CD4-positive, alpha-beta T cell treated with Interleukin-17A for 1 hour (primary cell): ENCODE measurements around the gene ZCCHC8.
"Not testable (repeated sequence)": the region's sequence is repeated elsewhere in the genome, so short reads cannot be mapped to it uniquely, and the experiment has no call there.

Experiments
- DNase-seq: peaks from one replicate; pipeline ENCODE4 v3.0.0-alpha.2; 2020

The ZCCHC8 gene

DNA sequence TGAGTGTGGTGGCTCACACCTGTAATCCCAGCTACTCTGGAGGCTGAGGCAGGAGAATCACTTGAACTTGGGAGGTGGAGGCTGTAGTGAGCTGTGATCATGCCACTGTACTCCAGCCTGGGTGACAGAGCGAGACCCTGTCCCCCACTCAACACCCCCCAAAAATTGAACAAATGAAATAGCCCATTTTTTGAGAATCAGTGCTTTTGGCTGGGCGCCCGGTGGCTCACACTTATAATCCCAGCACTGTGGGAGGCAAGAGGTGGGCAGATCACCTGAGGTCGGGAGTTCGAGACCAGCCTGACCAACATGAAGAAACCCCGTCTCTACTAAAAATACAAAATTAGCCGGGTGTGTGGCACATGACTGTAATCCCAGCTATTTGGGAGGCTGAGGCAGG, 30.2 kb downstream of the ZCCHC8 start:
- DNase-seq, result not testable (repeated sequence)

DNA sequence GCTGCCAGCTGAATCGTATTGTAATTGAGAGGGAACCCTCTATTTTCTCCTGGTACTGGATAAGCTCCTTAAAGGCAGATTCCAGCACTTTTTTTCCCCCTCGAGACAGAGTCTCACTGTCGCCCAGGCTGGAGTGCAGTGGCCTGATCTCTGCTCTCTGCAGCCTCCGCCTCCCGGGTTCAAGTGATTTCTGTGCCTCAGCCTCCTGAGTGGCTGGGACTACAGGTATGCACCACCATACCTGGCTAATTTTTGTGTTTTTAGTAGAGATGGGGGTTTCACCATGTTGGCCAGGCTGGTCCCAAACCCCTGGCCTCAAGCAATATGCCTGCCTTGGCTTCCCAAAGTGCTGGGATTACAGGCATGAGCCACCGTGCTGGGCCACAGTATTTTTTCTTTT, 30.9 kb downstream of the ZCCHC8 start:
- not testable (repeated sequence) for DNase-seq

- DNase-seq, result no peak
Observed at GRCh38 chr12:122467983-122468382, 32.7 kb downstream of the ZCCHC8 start.

GRCh38 chr12:122464317-122465042, 36.3 kb downstream of the ZCCHC8 start:
- not testable (repeated sequence) for DNase-seq

DNA sequence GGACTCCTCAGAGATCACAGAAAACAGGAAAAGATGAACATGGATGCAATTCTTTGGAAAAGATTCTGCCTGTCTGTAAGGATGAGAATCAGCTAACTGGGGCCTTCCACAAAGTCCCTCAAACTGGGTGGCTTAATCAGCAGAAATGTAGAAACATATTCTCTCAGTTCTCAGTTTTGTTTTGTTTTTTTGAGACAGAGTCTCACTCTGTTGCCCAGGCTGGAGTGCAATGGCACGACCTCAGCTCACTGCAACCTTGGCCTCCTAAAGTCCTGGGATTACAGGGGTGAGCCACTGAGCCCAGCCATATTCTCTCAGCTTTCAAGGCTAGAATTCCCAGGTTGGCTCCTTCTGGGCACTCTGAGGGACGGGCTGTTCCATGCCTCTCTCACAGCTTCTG, 40.1 kb downstream of the ZCCHC8 start:
- DNase-seq, result no peak

DNA sequence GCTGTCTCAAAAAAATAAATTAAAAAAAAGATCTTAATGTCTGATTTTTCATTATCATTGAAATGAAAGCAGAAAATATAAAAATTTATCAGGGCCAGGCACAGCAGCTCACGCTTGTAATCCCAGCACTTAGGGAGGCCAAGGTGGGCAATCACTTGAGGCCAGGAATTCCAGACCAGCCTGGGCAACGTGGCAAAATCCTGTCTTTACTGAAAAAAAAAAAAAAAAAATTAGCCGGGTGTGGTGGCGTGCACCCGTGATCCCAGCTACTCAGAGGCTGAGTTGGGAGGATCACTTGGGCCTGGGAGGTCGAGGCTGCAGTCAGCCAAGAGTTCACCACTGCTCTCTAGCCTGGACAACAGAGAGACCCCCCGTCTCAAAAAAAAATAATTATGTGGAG, 40.7 kb downstream of the ZCCHC8 start:
- DNase-seq, result no peak

DNA sequence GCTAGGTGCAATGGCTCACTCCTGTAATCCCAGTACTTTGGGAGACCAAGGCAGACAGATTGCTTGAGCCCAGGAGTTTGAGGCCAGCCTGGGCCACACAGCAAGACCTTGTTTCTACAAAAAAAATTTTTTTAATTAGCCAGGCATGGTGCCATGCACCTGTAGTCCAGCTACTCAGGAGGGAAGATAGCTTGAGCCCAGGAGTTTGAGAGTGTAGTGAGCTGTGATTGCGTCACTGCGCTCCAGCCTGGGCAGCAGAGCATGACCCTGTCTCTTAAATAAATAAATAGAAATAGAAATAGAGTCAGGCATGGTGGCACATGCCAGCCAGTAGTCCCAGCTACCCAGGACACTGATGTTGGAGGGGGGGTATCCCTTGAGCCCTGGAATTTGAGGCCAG, 41.5 kb downstream of the ZCCHC8 start:
- DNase-seq, result no peak

GRCh38 chr12:122458105-122459035, 42.4 kb downstream of the ZCCHC8 start:
- no peak for DNase-seq

- DNase-seq, result no peak
Observed at GRCh38 chr12:122457627-122458026, 43.1 kb downstream of the ZCCHC8 start.

GRCh38 chr12:122454739-122455138, 46.0 kb downstream of the ZCCHC8 start:
- no peak for DNase-seq

- DNase-seq, result no peak
Observed at GRCh38 chr12:122454250-122454721, 46.4 kb downstream of the ZCCHC8 start.

DNA sequence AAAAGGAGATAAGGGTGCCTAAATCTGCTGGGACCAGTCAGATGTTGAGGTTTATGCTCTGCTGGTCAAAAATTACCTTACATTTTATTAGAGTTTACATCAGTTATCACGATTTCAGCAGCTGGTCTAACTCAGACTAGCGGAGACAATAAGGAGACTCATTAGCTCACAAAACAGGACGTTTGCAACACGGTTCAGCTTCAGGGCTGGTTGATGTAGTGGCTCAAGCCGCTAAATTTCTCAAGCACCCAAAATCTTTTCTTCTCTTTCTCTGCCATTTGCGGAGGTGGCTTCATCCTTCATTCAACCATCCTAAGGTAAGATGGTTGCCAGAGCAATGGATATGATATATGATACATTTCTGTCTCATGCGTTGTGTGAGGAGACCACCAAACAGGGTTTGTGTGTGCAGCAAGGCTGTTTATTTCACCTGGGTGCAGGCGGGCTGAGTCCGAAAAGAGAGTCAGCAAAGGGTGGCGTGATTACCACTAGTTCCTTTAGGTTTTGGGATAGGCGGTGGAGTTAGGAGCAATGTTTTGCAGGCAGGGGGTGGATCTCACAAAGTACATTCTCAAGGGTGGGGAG, 47.9 kb downstream of the ZCCHC8 start:
- no peak for DNase-seq

GRCh38 chr12:122449317-122449716, 51.4 kb downstream of the ZCCHC8 start:
- no peak for DNase-seq

DNA sequence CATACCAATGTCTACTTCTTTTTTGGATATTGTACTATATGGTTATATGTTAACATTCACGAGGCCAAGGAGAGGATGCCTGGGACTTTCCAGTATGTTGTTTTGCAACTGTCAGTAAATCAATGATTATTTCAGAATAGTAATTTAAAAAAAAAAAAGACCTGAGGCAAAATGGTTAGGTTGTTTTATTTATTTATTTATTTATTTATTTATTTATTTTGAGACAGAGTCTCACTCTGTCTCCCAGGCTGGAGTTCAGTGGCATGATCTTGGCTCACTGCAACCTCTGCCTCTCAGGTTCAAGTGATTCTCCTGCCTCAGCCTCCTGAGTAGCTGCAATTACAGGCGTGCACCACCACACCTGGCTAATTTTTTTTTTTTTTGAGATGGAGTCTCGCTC, 52.9 kb downstream of the ZCCHC8 start:
- DNase-seq, result not testable (repeated sequence)

DNA sequence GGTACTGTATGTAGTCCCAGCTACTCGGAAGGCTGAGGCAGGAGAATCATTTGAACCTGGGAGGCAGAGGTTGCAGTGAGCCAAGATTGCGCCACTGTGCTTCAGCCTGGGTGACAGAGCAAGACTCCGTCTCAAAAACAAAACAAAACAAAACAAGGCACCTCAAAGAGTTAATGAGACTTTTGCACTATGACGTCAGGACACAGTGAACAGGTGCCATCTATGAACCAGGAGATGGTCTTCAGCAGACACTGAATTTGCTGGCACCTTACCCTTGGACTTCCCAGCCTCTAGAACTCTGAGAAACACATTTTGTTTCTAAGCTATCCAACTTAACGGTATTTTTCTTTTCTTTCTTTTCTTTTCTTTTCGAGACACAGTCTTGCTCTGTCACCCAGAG, 54.3 kb downstream of the ZCCHC8 start:
- DNase-seq, result not testable (repeated sequence)

- not testable (repeated sequence) for DNase-seq
Observed at GRCh38 chr12:122444071-122444470, 56.7 kb downstream of the ZCCHC8 start.

- DNase-seq, result not testable (repeated sequence)
Observed at GRCh38 chr12:122438822-122439221, 61.9 kb downstream of the ZCCHC8 start.

DNA sequence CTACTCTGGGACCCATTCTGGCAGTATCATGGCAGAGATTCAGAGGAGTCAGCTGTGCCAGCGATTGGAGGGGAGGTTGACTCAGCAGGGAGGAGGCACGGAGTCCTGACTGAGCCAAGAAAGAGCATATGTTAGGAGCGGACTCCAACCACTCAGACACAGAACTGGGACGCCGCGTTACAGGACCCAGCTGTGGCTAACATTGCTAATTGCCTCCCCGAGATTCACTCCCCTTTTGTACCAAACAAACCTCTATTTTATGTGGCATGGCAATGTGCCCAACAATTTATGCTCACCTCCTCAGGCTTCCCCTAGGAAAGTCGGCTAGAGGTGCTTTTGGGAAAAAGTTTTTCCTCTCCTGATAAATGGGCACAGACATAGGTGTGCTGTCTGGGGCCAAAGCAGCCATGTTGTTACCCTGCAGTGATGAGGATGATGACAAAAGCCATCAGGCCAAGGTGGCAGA, 63.0 kb downstream of the ZCCHC8 start:
- no peak for DNase-seq

DNA sequence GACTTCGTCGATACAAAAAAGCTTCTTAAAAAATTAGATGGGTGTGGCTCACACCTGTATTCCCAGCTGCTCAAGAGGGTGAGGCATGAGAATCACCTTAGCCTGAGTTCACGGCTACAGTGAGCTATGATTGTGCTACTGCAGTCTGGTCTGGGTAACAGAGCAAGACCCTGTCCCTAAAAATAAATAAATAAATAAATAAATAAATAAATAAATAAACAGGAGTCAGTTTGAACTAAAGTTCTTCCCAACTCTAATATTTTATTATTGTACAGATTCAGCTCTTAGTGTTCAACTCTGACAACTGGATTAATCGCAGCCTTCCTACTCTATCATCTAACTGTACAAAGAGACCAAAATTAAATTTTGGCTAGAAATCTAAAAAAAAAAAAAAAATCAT, 65.5 kb downstream of the ZCCHC8 start:
- DNase-seq, result no peak

DNA sequence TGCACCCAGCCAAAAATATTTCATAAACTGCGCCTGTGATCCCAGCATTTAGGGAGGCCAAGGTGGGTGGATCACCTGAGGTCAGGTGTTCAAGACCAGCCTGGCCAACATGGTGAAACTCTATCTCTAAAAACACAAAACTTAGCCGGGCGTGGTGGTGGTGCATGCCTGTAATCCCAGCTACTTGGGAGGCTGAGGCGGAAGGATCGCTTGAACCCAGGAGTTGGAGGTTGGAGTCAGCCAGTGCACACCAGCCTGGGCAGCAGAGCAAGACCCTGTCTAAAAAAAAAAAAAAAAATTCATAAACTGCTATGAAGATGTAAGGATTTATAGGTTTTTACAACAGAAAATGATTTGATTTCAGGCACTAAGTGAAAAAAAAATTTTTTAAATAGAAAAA, 71.7 kb downstream of the ZCCHC8 start:
- not testable (repeated sequence) for DNase-seq

- no peak for DNase-seq
Observed at GRCh38 chr12:122427403-122427802, 73.3 kb downstream of the ZCCHC8 start.

DNA sequence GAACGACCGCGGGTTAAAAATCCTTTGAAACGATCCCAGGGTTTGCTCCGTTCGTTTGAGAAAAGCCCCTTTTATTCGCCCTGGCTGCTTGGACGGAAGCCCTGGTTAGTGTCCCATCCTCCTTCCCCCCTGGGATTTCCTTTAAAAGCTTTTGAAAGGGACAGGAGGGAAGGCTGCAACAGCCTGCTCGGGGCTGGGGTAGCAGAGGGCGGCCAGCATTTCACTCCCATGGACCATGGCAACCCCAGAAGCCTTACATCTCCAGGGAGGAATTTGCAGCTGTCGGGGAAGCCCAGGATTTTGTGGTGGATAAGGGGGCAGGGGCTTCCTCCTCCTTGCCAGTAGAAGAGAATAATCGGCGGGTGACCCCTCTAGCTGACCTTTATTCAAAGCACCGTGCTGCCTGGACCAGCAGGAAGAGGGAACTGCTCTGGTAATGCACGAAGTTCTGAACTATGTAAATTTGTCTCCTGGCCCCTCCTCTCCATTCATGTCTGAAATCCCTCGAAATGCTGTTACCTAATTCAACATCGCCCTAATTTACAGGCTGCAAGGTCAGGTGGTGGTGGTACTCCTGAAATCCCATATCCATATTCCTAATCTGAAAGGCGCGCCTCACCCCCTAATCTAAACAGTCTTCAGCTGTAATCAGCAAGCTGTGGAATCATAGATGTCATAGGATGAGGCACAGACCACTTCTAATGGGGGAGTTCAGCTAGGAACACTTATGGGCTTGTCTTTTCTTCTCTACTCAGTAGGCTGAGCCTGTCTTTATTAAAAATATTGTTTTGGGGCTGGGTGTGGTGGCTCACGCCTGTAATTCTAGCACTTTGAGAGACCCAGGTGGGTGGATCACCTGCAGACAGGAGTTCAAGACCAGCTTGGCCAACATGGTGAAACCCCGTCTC, 77.2 kb downstream of the ZCCHC8 start:
- DNase-seq, result no peak
